ENCODE measurements around the gene CDH5. TPM values are rescaled to one million over a fixed set of nuclear protein-coding genes. Genes with fewer than 3 reads are reported as not detected.

CDH5 gene
- total and polyA plus RNA-seq, 2 of the 13 experiments (the other 11 are each of a cell fraction or from before 2014, with no cell fraction given): 0.71 to 1.1 TPM

DNA sequence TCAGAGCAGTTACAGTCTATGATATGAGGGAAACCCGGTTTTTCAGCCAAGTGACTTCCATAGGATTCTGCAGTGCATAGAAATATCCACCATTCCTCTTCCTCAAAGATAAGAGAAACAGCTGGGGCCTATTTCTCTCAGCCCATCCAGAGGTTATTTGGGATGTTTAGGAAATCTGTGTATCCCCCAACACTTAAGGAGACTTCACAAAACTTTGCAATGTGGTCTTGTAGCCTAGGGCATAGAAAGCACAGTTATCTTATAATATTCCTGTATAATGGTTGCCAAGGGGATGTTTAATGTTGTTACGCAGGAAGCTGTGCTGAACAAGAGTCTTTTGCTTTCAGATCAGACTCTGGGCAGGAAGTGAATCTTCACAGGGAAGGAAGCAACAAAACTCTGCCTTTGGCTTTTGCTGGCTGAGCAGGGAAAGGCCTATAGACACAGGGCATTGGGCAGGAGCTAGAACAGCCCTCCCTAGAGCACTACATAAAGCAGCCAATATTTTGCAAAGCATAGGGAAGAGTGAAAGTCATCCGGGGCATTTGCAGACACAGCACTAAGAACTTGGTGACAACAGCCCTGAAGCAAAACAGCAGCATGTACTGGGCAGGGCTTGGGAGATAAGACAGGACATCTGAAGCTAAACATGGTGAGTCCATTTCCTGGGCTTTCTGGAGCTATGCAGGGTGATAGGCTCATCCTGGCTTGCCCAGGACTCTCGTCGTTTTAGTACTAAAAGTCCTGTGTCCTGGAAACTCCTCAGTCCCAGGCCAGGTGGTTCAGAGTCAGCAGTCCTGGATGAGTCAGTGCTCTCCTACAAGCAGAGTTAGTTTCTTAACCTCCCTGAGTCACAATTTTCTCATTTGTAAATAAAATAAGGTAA lies 41.9 kb downstream of the CDH5 start (continued):
- TF ChIP-seq AGO2 (optimal IDR thresholded peaks at IDR 0.05; ENCODE audit: low read depth, low read length) (no peak), KDM4B (CRISPR knock-in tag; IDR thresholded peaks at IDR 0.05) (no peak; the same call in 1 of the 2 replicates), ZBTB38 (CRISPR knock-in tag; IDR thresholded peaks at IDR 0.05) (no peak; the same call in 1 of the 2 replicates), ZNF484 (CRISPR knock-in tag; IDR thresholded peaks at IDR 0.05; ENCODE audit: borderline replicate concordance, low read depth) (no peak), SOX6 (IDR thresholded peaks at IDR 0.05) (no peak), SOX6 (CRISPR knock-in tag; IDR thresholded peaks at IDR 0.05) (peak; percentile 54; the same call in 1 of the 2 replicates), EHMT2 (IDR thresholded peaks at IDR 0.05; ENCODE audit: borderline replicate concordance, low read depth, low read length) (peak; percentile 94), ZNF557 (CRISPR knock-in tag; IDR thresholded peaks at IDR 0.05) (no peak), ZNF629 (CRISPR knock-in tag; conservative IDR thresholded peaks at IDR 0.05) (no peak), HOXA5 (CRISPR knock-in tag; IDR thresholded peaks at IDR 0.05) (0 out of 2 replicates have a peak, but pooled peaks have one; percentile 26), NAIF1 (CRISPR knock-in tag; IDR thresholded peaks at IDR 0.05; ENCODE audit: borderline replicate concordance) (no peak), RNF2 (conservative IDR thresholded peaks at IDR 0.05; ENCODE audit: low read depth) (no peak), ZSCAN25 (CRISPR knock-in tag; IDR thresholded peaks at IDR 0.05) (no peak), CHCHD3 (CRISPR knock-in tag; IDR thresholded peaks at IDR 0.05) (no peak), POLR2A (IDR thresholded peaks at IDR 0.05; ENCODE audit: insufficient read depth in 1 of 2, low read depth in 2 of 2, low read length in 2 of 2) (peak; percentile 43 to 61; a peak in 3 of 4 replicates), SPEN (CRISPR knock-in tag; IDR thresholded peaks at IDR 0.05; ENCODE audit: low read depth) (peak; percentile 42; the same call in 1 of the 2 replicates), GPN1 (CRISPR knock-in tag; IDR thresholded peaks at IDR 0.05; ENCODE audit: borderline replicate concordance) (no peak), ZNF547 (CRISPR knock-in tag; IDR thresholded peaks at IDR 0.05) (no peak)
- TF ChIP-seq, protein P1, sequence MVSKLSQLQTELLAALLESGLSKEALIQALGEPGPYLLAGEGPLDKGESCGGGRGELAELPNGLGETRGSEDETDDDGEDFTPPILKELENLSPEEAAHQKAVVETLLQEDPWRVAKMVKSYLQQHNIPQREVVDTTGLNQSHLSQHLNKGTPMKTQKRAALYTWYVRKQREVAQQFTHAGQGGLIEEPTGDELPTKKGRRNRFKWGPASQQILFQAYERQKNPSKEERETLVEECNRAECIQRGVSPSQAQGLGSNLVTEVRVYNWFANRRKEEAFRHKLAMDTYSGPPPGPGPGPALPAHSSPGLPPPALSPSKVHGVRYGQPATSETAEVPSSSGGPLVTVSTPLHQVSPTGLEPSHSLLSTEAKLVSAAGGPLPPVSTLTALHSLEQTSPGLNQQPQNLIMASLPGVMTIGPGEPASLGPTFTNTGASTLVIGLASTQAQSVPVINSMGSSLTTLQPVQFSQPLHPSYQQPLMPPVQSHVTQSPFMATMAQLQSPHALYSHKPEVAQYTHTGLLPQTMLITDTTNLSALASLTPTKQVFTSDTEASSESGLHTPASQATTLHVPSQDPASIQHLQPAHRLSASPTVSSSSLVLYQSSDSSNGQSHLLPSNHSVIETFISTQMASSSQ (IDR thresholded peaks at IDR 0.05; ENCODE audit: low read depth): no peak
- TF ChIP-seq, protein P1 (CRISPR knock-in tag; IDR thresholded peaks at IDR 0.05; ENCODE audit: borderline replicate concordance): no peak
- TF ChIP-seq, protein P2, sequence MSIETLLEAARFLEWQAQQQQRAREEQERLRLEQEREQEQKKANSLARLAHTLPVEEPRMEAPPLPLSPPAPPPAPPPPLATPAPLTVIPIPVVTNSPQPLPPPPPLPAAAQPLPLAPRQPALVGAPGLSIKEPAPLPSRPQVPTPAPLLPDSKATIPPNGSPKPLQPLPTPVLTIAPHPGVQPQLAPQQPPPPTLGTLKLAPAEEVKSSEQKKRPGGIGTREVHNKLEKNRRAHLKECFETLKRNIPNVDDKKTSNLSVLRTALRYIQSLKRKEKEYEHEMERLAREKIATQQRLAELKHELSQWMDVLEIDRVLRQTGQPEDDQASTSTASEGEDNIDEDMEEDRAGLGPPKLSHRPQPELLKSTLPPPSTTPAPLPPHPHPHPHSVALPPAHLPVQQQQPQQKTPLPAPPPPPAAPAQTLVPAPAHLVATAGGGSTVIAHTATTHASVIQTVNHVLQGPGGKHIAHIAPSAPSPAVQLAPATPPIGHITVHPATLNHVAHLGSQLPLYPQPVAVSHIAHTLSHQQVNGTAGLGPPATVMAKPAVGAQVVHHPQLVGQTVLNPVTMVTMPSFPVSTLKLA (IDR thresholded peaks at IDR 0.05): no peak
- TF ChIP-seq, protein P3, sequence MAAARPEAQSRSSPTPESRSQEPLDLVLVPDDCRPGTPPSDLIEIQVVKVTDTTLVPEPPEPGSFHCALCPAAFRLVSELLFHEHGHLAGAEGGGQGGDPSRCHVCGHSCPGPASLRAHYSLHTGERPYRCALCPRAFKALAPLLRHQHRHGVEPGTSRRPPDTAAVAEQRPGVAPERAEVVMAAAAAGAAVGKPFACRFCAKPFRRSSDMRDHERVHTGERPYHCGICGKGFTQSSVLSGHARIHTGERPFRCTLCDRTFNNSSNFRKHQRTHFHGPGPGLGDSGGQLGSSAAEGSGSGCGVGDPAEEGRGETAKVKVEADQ (CRISPR knock-in tag; IDR thresholded peaks at IDR 0.05; ENCODE audit: borderline replicate concordance): no peak

Data from HepG2 (cell line).